Measurements from ENCODE around the gene MNDA. TPM values are rescaled to one million over a fixed set of nuclear protein-coding genes. Genes with fewer than 3 reads are reported as not detected.
"Not testable (repeated sequence)": the region's sequence is repeated elsewhere in the genome, so short reads cannot be mapped to it uniquely, and the experiment has no call there.

The MNDA gene
- polyA plus RNA-seq, 1 donor, result 3.6 TPM

GRCh38 chr1:158833264-158833663, 2.1 kb downstream of the MNDA start:
- Histone ChIP-seq H3K27ac (ENCODE audit: low read length) (no peak overlapping the region), H3K4me1 (ENCODE audit: control insufficient read depth, insufficient read depth, low read length) (no peaks in the 10 kb centered on the region), H3K4me3 (ENCODE audit: low read length) (no peak overlapping the region), H3K36me3 (ENCODE audit: control insufficient read depth, insufficient read depth, low read length) (no peaks in the 10 kb centered on the region), H3K27me3 (ENCODE audit: control insufficient read depth, insufficient read depth, low read length) (no peaks in the 10 kb centered on the region), H3K9me3 (ENCODE audit: control insufficient read depth, low read depth, low read length) (no peaks in the 10 kb centered on the region)
- 89% methylated on average over 3 of the region's 3 CpGs for WGBS (ENCODE audit: insufficient coverage, low lambda C conversion rate)
- no peak for DNase-seq

GRCh38 chr1:158836038-158836437, 4.9 kb downstream of the MNDA start:
- H3K4me1 ChIP-seq (ENCODE audit: control insufficient read depth, insufficient read depth, low read length), result no peaks in the 10 kb centered on the region
- no peak overlapping the region for H3K27ac ChIP-seq (ENCODE audit: low read length)
- WGBS (ENCODE audit: insufficient coverage, low lambda C conversion rate), result 80% methylated on average over 1 of the region's 4 CpGs
- H3K4me3 ChIP-seq (ENCODE audit: low read length), result no peak overlapping the region
- no peak for DNase-seq
- H3K36me3 ChIP-seq (ENCODE audit: control insufficient read depth, insufficient read depth, low read length), result no peaks in the 10 kb centered on the region
- H3K9me3 ChIP-seq (ENCODE audit: control insufficient read depth, low read depth, low read length), result no peaks in the 10 kb centered on the region
- no peaks in the 10 kb centered on the region for H3K27me3 ChIP-seq (ENCODE audit: control insufficient read depth, insufficient read depth, low read length)

GRCh38 chr1:158838660-158839059, 7.5 kb downstream of the MNDA start:
- H3K9me3 ChIP-seq (ENCODE audit: control insufficient read depth, low read depth, low read length), result no peaks in the 10 kb centered on the region
- no peaks in the 10 kb centered on the region for H3K4me1 ChIP-seq (ENCODE audit: control insufficient read depth, insufficient read depth, low read length)
- no peak overlapping the region for H3K27ac ChIP-seq (ENCODE audit: low read length)
- H3K36me3 ChIP-seq (ENCODE audit: control insufficient read depth, insufficient read depth, low read length), result no peaks in the 10 kb centered on the region
- no peaks in the 10 kb centered on the region for H3K27me3 ChIP-seq (ENCODE audit: control insufficient read depth, insufficient read depth, low read length)
- no peak overlapping the region for H3K4me3 ChIP-seq (ENCODE audit: low read length)
- DNase-seq, result no peak

- H3K4me1 ChIP-seq (ENCODE audit: control insufficient read depth, insufficient read depth, low read length), result no peaks in the 10 kb centered on the region
- no CpG with 5 or more reads among the region's 2 CpGs for WGBS (ENCODE audit: insufficient coverage, low lambda C conversion rate)
- H3K4me3 ChIP-seq (ENCODE audit: low read length), result no peak overlapping the region
- DNase-seq, result no peak
- H3K27me3 ChIP-seq (ENCODE audit: control insufficient read depth, insufficient read depth, low read length), result no peaks in the 10 kb centered on the region
- no peaks in the 10 kb centered on the region for H3K9me3 ChIP-seq (ENCODE audit: control insufficient read depth, low read depth, low read length)
- H3K27ac ChIP-seq (ENCODE audit: low read length), result no peak overlapping the region
- H3K36me3 ChIP-seq (ENCODE audit: control insufficient read depth, insufficient read depth, low read length), result no peaks in the 10 kb centered on the region
These were observed 8.4 kb downstream of the MNDA start for GRCh38 chr1:158839566-158839965.

GRCh38 chr1:158840236-158840635, 9.1 kb downstream of the MNDA start:
- H3K36me3 ChIP-seq (ENCODE audit: control insufficient read depth, insufficient read depth, low read length), result no peaks in the 10 kb centered on the region
- WGBS (ENCODE audit: insufficient coverage, low lambda C conversion rate), result 93% methylated on average over 3 of the region's 5 CpGs
- H3K27me3 ChIP-seq (ENCODE audit: control insufficient read depth, insufficient read depth, low read length), result no peaks in the 10 kb centered on the region
- DNase-seq, result no peak
- no peaks in the 10 kb centered on the region for H3K4me1 ChIP-seq (ENCODE audit: control insufficient read depth, insufficient read depth, low read length)
- no peak overlapping the region for H3K27ac ChIP-seq (ENCODE audit: low read length)
- no peaks in the 10 kb centered on the region for H3K9me3 ChIP-seq (ENCODE audit: control insufficient read depth, low read depth, low read length)
- H3K4me3 ChIP-seq (ENCODE audit: low read length), result no peak overlapping the region

- no peak for DNase-seq
- WGBS (ENCODE audit: insufficient coverage, low lambda C conversion rate), result no CpG with 5 or more reads among the region's 6 CpGs
- no peak overlapping the region for H3K4me3 ChIP-seq (ENCODE audit: low read length)
These were observed 33.4 kb downstream of the MNDA start for GRCh38 chr1:158864595-158864994.

GRCh38 chr1:158870438-158870837, 39.3 kb downstream of the MNDA start:
- not testable (repeated sequence) for H3K4me1 ChIP-seq (ENCODE audit: control insufficient read depth, insufficient read depth, low read length); H3K27ac ChIP-seq (ENCODE audit: low read length); H3K27me3 ChIP-seq (ENCODE audit: control insufficient read depth, insufficient read depth, low read length); H3K9me3 ChIP-seq (ENCODE audit: control insufficient read depth, low read depth, low read length); H3K36me3 ChIP-seq (ENCODE audit: control insufficient read depth, insufficient read depth, low read length); DNase-seq; H3K4me3 ChIP-seq (ENCODE audit: low read length)
- WGBS (ENCODE audit: insufficient coverage, low lambda C conversion rate), result no CpG with 5 or more reads among the region's 5 CpGs

More at GRCh38 chr1:158864595-158864994, 33.4 kb downstream of the MNDA start:
- Histone ChIP-seq H3K9me3 (ENCODE audit: control insufficient read depth, low read depth, low read length) (no peaks in the 10 kb centered on the region), H3K4me1 (ENCODE audit: control insufficient read depth, insufficient read depth, low read length) (no peaks in the 10 kb centered on the region), H3K27me3 (ENCODE audit: control insufficient read depth, insufficient read depth, low read length) (no peaks in the 10 kb centered on the region), H3K27ac (ENCODE audit: low read length) (no peak overlapping the region), H3K36me3 (ENCODE audit: control insufficient read depth, insufficient read depth, low read length) (no peaks in the 10 kb centered on the region)

GRCh38 chr1:158873141-158873540, 42.0 kb downstream of the MNDA start:
- H3K9me3 ChIP-seq (ENCODE audit: control insufficient read depth, low read depth, low read length), result no peaks in the 10 kb centered on the region
- no peaks in the 10 kb centered on the region for H3K27me3 ChIP-seq (ENCODE audit: control insufficient read depth, insufficient read depth, low read length)
- H3K27ac ChIP-seq (ENCODE audit: low read length), result no peak overlapping the region
- no CpG with 5 or more reads among the region's 2 CpGs for WGBS (ENCODE audit: insufficient coverage, low lambda C conversion rate)
- H3K36me3 ChIP-seq (ENCODE audit: control insufficient read depth, insufficient read depth, low read length), result no peaks in the 10 kb centered on the region
- no peaks in the 10 kb centered on the region for H3K4me1 ChIP-seq (ENCODE audit: control insufficient read depth, insufficient read depth, low read length)
- no peak overlapping the region for H3K4me3 ChIP-seq (ENCODE audit: low read length)
- DNase-seq, result no peak

GRCh38 chr1:158893654-158894053, 62.5 kb downstream of the MNDA start:
- no peaks in the 10 kb centered on the region for H3K4me1 ChIP-seq (ENCODE audit: control insufficient read depth, insufficient read depth, low read length)
- no peaks in the 10 kb centered on the region for H3K9me3 ChIP-seq (ENCODE audit: control insufficient read depth, low read depth, low read length)
- H3K36me3 ChIP-seq (ENCODE audit: control insufficient read depth, insufficient read depth, low read length), result no peaks in the 10 kb centered on the region
- no peaks in the 10 kb centered on the region for H3K27me3 ChIP-seq (ENCODE audit: control insufficient read depth, insufficient read depth, low read length)
- no peak overlapping the region for H3K27ac ChIP-seq (ENCODE audit: low read length)
- no peak for DNase-seq
- no peak overlapping the region for H3K4me3 ChIP-seq (ENCODE audit: low read length)

GRCh38 chr1:158898722-158899121, 67.6 kb downstream of the MNDA start:
- H3K9me3 ChIP-seq (ENCODE audit: control insufficient read depth, low read depth, low read length), result no peaks in the 10 kb centered on the region
- 80% methylated on average over 1 of the region's 2 CpGs for WGBS (ENCODE audit: insufficient coverage, low lambda C conversion rate)
- H3K4me3 ChIP-seq (ENCODE audit: low read length), result no peak overlapping the region
- H3K36me3 ChIP-seq (ENCODE audit: control insufficient read depth, insufficient read depth, low read length), result no peaks in the 10 kb centered on the region
- no peak overlapping the region for H3K27ac ChIP-seq (ENCODE audit: low read length)
- no peaks in the 10 kb centered on the region for H3K4me1 ChIP-seq (ENCODE audit: control insufficient read depth, insufficient read depth, low read length)
- H3K27me3 ChIP-seq (ENCODE audit: control insufficient read depth, insufficient read depth, low read length), result no peaks in the 10 kb centered on the region
- DNase-seq, result no peak

Measured in large intestine (tissue), 3 donors.